Muscle layer of colon (tissue), 2 donors: Measurements from ENCODE around the gene CCDC90B.
"Not testable (repeated sequence)": the region's sequence is repeated elsewhere in the genome, so short reads cannot be mapped to it uniquely, and the experiment has no call there.

Source experiments
- H3K27ac ChIP-seq: one replicate; pipeline ENCODE4 v1.7.0; 2013; ENCODE audit warnings: low read depth, mild to moderate bottlenecking, low read length, moderate library complexity
- H3K27me3 ChIP-seq, 2 donors: one replicate each; pipeline ENCODE4 v1.7.0; 2013; ENCODE audit warnings: low read length in 2 of 2, mild to moderate bottlenecking in 2 of 2; ENCODE audit not compliant: insufficient read depth in 2 of 2, control insufficient read depth in 1 of 2
- H3K36me3 ChIP-seq: one replicate; pipeline ENCODE4 v1.7.0; 2013; ENCODE audit warnings: mild to moderate bottlenecking, low read length; ENCODE audit not compliant: insufficient read depth
- H3K4me1 ChIP-seq: one replicate; pipeline ENCODE4 v1.7.0; 2013; ENCODE audit warnings: mild to moderate bottlenecking, low read length; ENCODE audit not compliant: insufficient read depth
- H3K4me3 ChIP-seq, 2 donors: one replicate each; pipeline ENCODE4 v1.7.0; 2013; ENCODE audit warnings: low read length in 2 of 2, low read depth in 1 of 2, mild to moderate bottlenecking in 1 of 2, moderate library complexity in 1 of 2
- H3K9ac ChIP-seq: one replicate; pipeline ENCODE4 v1.7.0; 2013; ENCODE audit warnings: low read length
- H3K9me3 ChIP-seq: one replicate; pipeline ENCODE4 v1.7.0; 2013; ENCODE audit warnings: mild to moderate bottlenecking, low read length
- donor health status: abdominal sarcoma.
- donor health status: Adenocarcinoma of cecum.

Gene CCDC90B, protein sequence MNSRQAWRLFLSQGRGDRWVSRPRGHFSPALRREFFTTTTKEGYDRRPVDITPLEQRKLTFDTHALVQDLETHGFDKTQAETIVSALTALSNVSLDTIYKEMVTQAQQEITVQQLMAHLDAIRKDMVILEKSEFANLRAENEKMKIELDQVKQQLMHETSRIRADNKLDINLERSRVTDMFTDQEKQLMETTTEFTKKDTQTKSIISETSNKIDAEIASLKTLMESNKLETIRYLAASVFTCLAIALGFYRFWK

DNA sequence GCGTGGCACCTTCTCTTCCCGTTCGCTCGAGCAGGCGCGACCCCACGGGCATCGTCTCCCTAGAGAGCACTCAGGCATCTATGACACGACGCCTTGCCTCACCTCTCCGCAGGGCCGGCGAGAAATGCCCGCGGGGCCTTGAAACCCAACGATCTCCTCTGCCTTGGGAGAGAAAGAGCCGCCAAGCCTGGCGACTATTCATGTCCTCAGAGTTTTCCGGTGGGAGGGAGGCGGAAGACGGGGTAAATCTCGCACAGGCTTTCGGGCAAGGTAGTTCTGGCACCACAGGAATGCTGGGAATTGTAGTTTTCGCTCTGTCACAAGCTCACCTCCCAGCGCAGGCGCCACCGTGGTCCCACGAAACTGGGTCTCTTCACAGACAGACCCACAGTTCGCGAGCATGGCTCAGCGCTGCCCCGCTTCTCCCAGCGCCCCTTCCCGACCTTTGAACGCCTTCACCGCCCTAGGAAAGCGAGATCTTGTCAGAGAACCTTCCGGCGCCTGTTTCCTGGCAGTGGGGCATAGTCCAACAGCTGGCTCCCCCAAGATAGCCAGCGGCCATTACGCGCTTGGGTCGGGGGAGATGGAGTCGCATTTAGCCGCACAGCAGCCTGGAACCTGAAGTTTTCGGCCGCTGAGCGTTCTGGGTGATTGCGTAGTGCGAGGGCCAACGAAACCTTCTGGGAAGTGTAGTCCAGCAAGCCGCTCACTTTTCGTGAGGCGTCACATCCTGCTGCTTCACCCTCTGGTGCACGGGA, at the start of gene CCDC90B:
CCDC90B (minus strand) TSS at position 597 of the 758 bp plus-strand sequence; CDS start at position 202, 395 bp downstream.
- Histone ChIP-seq H3K27me3 (no peaks in the 10 kb centered on the region), H3K4me1 (peaks cover 32% of the 10 kb centered on the region), H3K27ac (peak within 1 kb of the TSS; percentile 86), H3K9ac (peak within 1 kb of the TSS; percentile 83), H3K36me3 (no peaks in the 10 kb centered on the region), H3K4me3 (peak within 1 kb of the TSS; percentile 80 to 89), H3K9me3 (no peaks in the 10 kb centered on the region)

DNA sequence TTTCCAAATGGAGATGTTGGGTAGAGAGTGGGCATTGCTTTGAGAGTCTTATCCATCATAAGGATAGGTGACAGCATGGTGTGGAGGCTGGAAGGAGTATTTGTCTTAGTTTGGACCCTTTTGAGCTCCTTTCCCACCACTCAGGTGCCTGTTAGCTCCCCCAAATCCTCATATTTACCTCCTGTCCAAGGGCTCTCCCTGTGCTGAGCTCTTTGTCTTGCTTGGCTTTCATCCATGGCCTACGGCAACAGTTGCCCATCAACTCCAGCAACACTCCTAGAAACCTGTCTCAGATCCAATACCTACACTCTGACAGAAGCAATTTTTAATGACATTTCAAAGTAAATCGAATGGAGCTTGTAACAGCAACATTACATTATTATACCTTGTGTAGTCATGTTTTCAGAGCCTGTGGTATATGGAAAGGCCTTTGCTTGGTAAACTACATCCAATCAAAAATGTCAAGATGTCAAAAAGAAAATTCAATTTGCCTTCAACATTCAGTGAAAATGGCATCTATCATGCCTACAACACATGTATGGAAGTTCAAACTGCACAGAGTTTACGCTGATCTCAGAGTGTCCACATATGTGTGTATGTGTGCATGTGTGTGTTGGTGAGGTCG, 49.4 kb upstream of the CCDC90B start:
- Histone ChIP-seq H3K4me1 (no peaks in the 10 kb centered on the region), H3K27me3 (no peaks in the 10 kb centered on the region), H3K9me3 (no peaks in the 10 kb centered on the region), H3K36me3 (no peaks in the 10 kb centered on the region), H3K4me3 (no peak overlapping the region), H3K9ac (no peak overlapping the region), H3K27ac (no peak overlapping the region)

DNA sequence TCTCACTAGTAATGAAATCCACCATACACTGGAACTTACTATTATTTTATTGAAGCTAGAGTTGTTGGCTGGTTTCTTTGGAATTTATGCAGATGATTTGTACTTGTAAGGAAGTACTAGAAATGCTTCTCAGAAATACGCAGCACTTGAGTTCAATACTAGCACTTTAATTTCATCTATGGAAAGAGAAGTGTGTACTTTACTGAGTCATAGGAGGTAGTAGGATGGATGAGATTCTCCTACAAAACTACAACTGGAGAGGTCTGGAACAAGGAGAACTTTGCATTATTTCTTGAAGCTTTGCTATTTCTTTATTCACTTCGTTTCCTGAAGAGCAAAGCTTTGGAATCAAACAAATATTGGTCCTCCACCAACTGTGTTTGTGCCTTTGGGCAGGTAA, 44.1 kb upstream of the CCDC90B start:
- H3K36me3 ChIP-seq: no peaks in the 10 kb centered on the region
- no peaks in the 10 kb centered on the region for H3K27me3 ChIP-seq
- H3K9ac ChIP-seq: no peak overlapping the region
- no peak overlapping the region for H3K4me3 ChIP-seq
- no peaks in the 10 kb centered on the region for H3K4me1 ChIP-seq
- H3K27ac ChIP-seq: no peak overlapping the region
- H3K9me3 ChIP-seq: no peaks in the 10 kb centered on the region

DNA sequence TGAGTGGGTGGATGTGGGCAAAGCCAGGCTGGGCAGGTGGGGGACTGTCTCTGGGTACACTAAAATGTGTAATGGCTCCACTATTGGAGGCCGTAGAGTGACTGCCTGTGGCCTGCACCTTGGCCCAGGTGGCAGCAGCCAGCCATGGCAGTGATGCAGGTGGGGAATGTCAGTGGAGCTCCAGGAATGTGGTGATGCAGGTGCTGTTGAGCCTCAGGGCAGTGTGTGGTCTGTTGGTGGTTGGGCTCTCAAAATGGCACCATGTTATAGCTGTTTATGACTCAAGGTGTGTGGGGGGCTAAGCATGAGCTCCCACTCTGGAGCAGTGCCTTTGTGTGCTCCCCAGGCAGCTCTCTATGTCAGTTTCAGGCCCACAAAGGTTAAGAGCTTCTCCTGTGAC, 40.2 kb upstream of the CCDC90B start:
- no peaks in the 10 kb centered on the region for H3K4me1 ChIP-seq
- H3K4me3 ChIP-seq: no peak overlapping the region
- no peak overlapping the region for H3K27ac ChIP-seq
- no peaks in the 10 kb centered on the region for H3K36me3 ChIP-seq
- H3K9me3 ChIP-seq: no peaks in the 10 kb centered on the region
- H3K9ac ChIP-seq: no peak overlapping the region
- no peaks in the 10 kb centered on the region for H3K27me3 ChIP-seq

DNA sequence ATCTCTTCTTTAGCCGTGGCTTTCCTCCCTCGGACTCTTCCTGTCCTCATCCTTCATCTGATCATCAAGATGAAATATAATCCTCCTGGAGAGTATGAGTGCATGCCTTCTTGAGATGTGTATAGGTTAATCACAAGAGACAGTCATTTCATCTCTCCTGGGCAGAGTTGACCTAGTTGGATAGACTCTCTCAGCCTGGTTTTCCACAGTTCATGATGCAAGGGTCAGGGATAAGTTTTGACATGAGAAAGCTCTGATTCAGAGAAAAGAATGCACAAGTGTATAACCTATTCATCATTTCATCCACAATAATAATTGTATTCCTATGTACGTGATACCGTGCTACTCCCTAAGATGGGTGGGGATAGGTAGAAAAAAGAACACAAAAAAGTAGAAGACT, 33.2 kb upstream of the CCDC90B start:
- Histone ChIP-seq H3K4me1 (no peaks in the 10 kb centered on the region), H3K4me3 (no peak overlapping the region), H3K27ac (no peak overlapping the region), H3K27me3 (no peaks in the 10 kb centered on the region), H3K9me3 (no peaks in the 10 kb centered on the region), H3K36me3 (no peaks in the 10 kb centered on the region), H3K9ac (no peak overlapping the region)

- Histone ChIP-seq H3K36me3 (no peaks in the 10 kb centered on the region), H3K4me1 (no peaks in the 10 kb centered on the region), H3K4me3 (no peak overlapping the region), H3K9me3 (no peaks in the 10 kb centered on the region), H3K9ac (no peak overlapping the region), H3K27ac (no peak overlapping the region), H3K27me3 (no peaks in the 10 kb centered on the region)
Measured at GRCh38 chr11:83318931-83319330, 32.8 kb upstream of the CCDC90B start.

- no peaks in the 10 kb centered on the region for H3K9me3 ChIP-seq
- H3K9ac ChIP-seq: no peak overlapping the region
- no peaks in the 10 kb centered on the region for H3K27me3 ChIP-seq
- no peak overlapping the region for H3K4me3 ChIP-seq
- no peak overlapping the region for H3K27ac ChIP-seq
- no peaks in the 10 kb centered on the region for H3K36me3 ChIP-seq
- no peaks in the 10 kb centered on the region for H3K4me1 ChIP-seq
Measured at GRCh38 chr11:83317757-83318690, 31.9 kb upstream of the CCDC90B start.

DNA sequence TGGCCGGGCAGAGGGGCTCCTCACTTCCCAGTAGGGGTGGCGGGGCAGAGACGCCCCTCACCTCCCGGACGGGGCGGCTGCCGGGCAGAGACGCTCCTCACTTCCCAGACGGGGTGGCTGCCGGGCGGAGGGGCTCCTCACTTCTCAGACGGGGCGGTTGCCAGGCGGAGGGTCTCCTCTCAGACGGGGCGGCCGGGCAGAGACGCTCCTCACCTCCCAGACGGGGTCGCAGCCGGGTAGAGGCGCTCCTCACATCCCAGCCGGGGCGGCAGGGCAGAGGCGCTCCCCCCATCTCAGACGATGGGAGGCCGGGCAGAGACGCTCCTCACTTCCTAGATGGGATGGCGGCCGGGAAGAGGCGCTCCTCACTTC, 30.7 kb upstream of the CCDC90B start:
- not testable (repeated sequence) for H3K4me1 ChIP-seq, H3K9me3 ChIP-seq, H3K9ac ChIP-seq, H3K27me3 ChIP-seq, H3K27ac ChIP-seq, H3K36me3 ChIP-seq, H3K4me3 ChIP-seq

- not testable (repeated sequence) for H3K27ac ChIP-seq, H3K9me3 ChIP-seq, H3K36me3 ChIP-seq, H3K4me1 ChIP-seq, H3K27me3 ChIP-seq, H3K4me3 ChIP-seq, H3K9ac ChIP-seq
Measured at GRCh38 chr11:83316143-83316896, 30.2 kb upstream of the CCDC90B start.

GRCh38 chr11:83312430-83312829, 26.3 kb upstream of the CCDC90B start:
- Histone ChIP-seq H3K27me3 (no peaks in the 10 kb centered on the region), H3K4me1 (no peaks in the 10 kb centered on the region), H3K9me3 (no peaks in the 10 kb centered on the region), H3K4me3 (no peak overlapping the region), H3K9ac (no peak overlapping the region), H3K27ac (no peak overlapping the region), H3K36me3 (no peaks in the 10 kb centered on the region)
